Mesenchymal stem cell (in vitro differentiated cells and primary cell): ENCODE results near the gene ARID4B.

Experiments used
- DNase-seq: peaks from one replicate; pipeline ENCODE4 v3.0.0-alpha.2; 2013
- H2AFZ ChIP-seq: one replicate; pipeline ENCODE4 v1.6.1; 2013; ENCODE audit warnings: low read depth, mild to moderate bottlenecking, control low read depth, inconsistent platforms, low read length, moderate library complexity
- H2AK5ac ChIP-seq: 2 replicates; pipeline ENCODE4 v1.6.1; 2013; ENCODE audit warnings: low read length, moderate library complexity, mild to moderate bottlenecking, inconsistent platforms; ENCODE audit not compliant: severe bottlenecking
- H2BK120ac ChIP-seq: one replicate; pipeline ENCODE4 v1.6.1; 2013; ENCODE audit warnings: low read depth, mild to moderate bottlenecking, inconsistent platforms, low read length, moderate library complexity
- H2BK12ac ChIP-seq, 2 experiments: one replicate each; pipeline ENCODE4 v1.6.1; 2013; ENCODE audit warnings: inconsistent platforms in 2 of 2, low read length in 2 of 2, mild to moderate bottlenecking in 2 of 2, moderate library complexity in 2 of 2, control low read depth in 1 of 2
- H2BK15ac ChIP-seq: one replicate; pipeline ENCODE4 v1.6.1; 2013; ENCODE audit warnings: mild to moderate bottlenecking, low read depth, inconsistent platforms; ENCODE audit not compliant: poor library complexity, severe bottlenecking
- H2BK5ac ChIP-seq: 2 replicates; pipeline ENCODE4 v1.6.1; 2013; ENCODE audit warnings: low read depth, mild to moderate bottlenecking, low read length, control low read depth, inconsistent platforms; ENCODE audit not compliant: poor library complexity, severe bottlenecking
- H3K14ac ChIP-seq, 2 experiments: one replicate each; pipeline ENCODE4 v1.6.1; 2013; ENCODE audit warnings: inconsistent platforms in 2 of 2, low read length in 2 of 2, control low read depth in 1 of 2, mild to moderate bottlenecking in 1 of 2, moderate library complexity in 1 of 2
- H3K18ac ChIP-seq, 2 experiments: one replicate each; pipeline ENCODE4 v1.6.1; 2013; ENCODE audit warnings: inconsistent platforms in 2 of 2, low read length in 2 of 2, control low read depth in 1 of 2, low read depth in 1 of 2, mild to moderate bottlenecking in 1 of 2
- H3K23ac ChIP-seq, 2 experiments: one replicate each; pipeline ENCODE4 v1.6.1; 2013; ENCODE audit warnings: inconsistent platforms in 2 of 2, low read length in 2 of 2, mild to moderate bottlenecking in 2 of 2, moderate library complexity in 2 of 2, control low read depth in 1 of 2
- H3K27ac ChIP-seq: 2 replicates; pipeline ENCODE4 v1.5.1; 2013; ENCODE audit warnings: mild to moderate bottlenecking, moderate library complexity, low read length, control low read depth, inconsistent platforms; ENCODE audit not compliant: poor library complexity, severe bottlenecking
- H3K27me3 ChIP-seq, 2 experiments: 2 replicates each; pipeline versions ENCODE4 v1.6.1 to v1.7.0; 2013; ENCODE audit warnings: low read length in 2 of 2, mild to moderate bottlenecking in 2 of 2, moderate library complexity in 2 of 2, control low read depth in 1 of 2, inconsistent platforms in 1 of 2; ENCODE audit not compliant: control insufficient read depth in 1 of 2, insufficient read depth in 1 of 2
- H3K36me3 ChIP-seq, 2 experiments: 2 replicates each; pipeline versions ENCODE4 v1.6.1 to v1.7.0; 2013; ENCODE audit warnings: low read length in 2 of 2, control low read depth in 1 of 2, inconsistent platforms in 1 of 2, low read depth in 1 of 2, mild to moderate bottlenecking in 1 of 2; ENCODE audit not compliant: insufficient read depth in 2 of 2, control insufficient read depth in 1 of 2
- H3K4ac ChIP-seq, 2 experiments: one replicate each; pipeline ENCODE4 v1.6.1; 2013; ENCODE audit warnings: inconsistent platforms in 2 of 2, low read length in 2 of 2, mild to moderate bottlenecking in 2 of 2, moderate library complexity in 2 of 2, control low read depth in 1 of 2, low read depth in 1 of 2
- H3K4me1 ChIP-seq: 2 replicates; pipeline ENCODE4 v1.6.1; 2013; ENCODE audit warnings: low read depth, low read length, control low read depth; ENCODE audit not compliant: control insufficient read depth, insufficient read depth
- H3K4me2 ChIP-seq: 2 replicates; pipeline ENCODE4 v1.6.1; 2013; ENCODE audit warnings: low read length, mild to moderate bottlenecking, inconsistent platforms; ENCODE audit not compliant: poor library complexity, severe bottlenecking
- H3K4me3 ChIP-seq, 2 experiments: 2 replicates each; pipeline versions ENCODE4 v1.5.1 to v1.7.0; 2013; ENCODE audit warnings: low read length in 2 of 2, mild to moderate bottlenecking in 2 of 2, control low read depth in 1 of 2, low read depth in 1 of 2; ENCODE audit not compliant: insufficient read depth in 1 of 2
- H3K79me1 ChIP-seq: replicated peaks from 2 replicates; pipeline ENCODE4 v1.6.1; 2013; ENCODE audit warnings: mild to moderate bottlenecking, control low read depth, low read length, inconsistent platforms; ENCODE audit not compliant: poor library complexity, severe bottlenecking
- H3K9ac ChIP-seq: 2 replicates; pipeline ENCODE4 v1.7.0; 2013; ENCODE audit warnings: mild to moderate bottlenecking, low read length, moderate library complexity
- H3K9me3 ChIP-seq: 2 replicates; pipeline ENCODE4 v1.7.0; 2013; ENCODE audit warnings: mild to moderate bottlenecking, low read length; ENCODE audit not compliant: control insufficient read depth
- H4K8ac ChIP-seq: one replicate; pipeline ENCODE4 v1.6.1; 2013; ENCODE audit warnings: inconsistent platforms, mild to moderate bottlenecking, low read length, moderate library complexity
- H4K91ac ChIP-seq: one replicate; pipeline ENCODE4 v1.6.1; 2013; ENCODE audit warnings: mild to moderate bottlenecking, low read length, inconsistent platforms
- WGBS: methylation state at CpG from one replicate; pipeline ENCODE4 v1.1.7; 2013; ENCODE audit warnings: mixed read lengths; 5-methylcytosine and 5-hydroxymethylcytosine counted together

Gene ARID4B

GRCh38 chr1:235133086-235133485, 194.9 kb downstream of the ARID4B start:
- WGBS = 95% methylated on average over 3 of the region's 3 CpGs
- no peak overlapping the region for H3K23ac ChIP-seq
- H3K4me1 ChIP-seq = no peaks in the 10 kb centered on the region
- H3K4me2 ChIP-seq = no peak overlapping the region
- no peak overlapping the region for H3K27ac ChIP-seq
- peaks cover 35 to 64% of the 10 kb centered on the region in 2 experiments for H3K36me3 ChIP-seq
- H2BK120ac ChIP-seq = no peak overlapping the region
- H3K18ac ChIP-seq = no peak overlapping the region
- H4K8ac ChIP-seq = no peak overlapping the region
- H3K4ac ChIP-seq = no peak overlapping the region
- H3K9me3 ChIP-seq = no peaks in the 10 kb centered on the region
- DNase-seq = no peak
- H2AFZ ChIP-seq = no peak overlapping the region
- H2BK12ac ChIP-seq = no peak overlapping the region
- no peak overlapping the region for H2BK15ac ChIP-seq
- H3K4me3 ChIP-seq = no peak overlapping the region
- no peak overlapping the region for H2BK5ac ChIP-seq
- peaks cover 10% of the 10 kb centered on the region for H3K79me1 ChIP-seq
- H2AK5ac ChIP-seq = no peak overlapping the region
- no peak overlapping the region for H4K91ac ChIP-seq
- H3K14ac ChIP-seq = no peak overlapping the region
- no peak overlapping the region for H3K9ac ChIP-seq
- H3K27me3 ChIP-seq = no peaks in the 10 kb centered on the region

GRCh38 chr1:235131961-235132360, 196.0 kb downstream of the ARID4B start:
- no peak overlapping the region for H2BK12ac ChIP-seq

GRCh38 chr1:235130766-235131270, 197.2 kb downstream of the ARID4B start:
- no peak overlapping the region for H2BK12ac ChIP-seq
- H3K4me2 ChIP-seq = no peak overlapping the region
- no peak overlapping the region for H3K27ac ChIP-seq
- no peak overlapping the region for H4K8ac ChIP-seq
- no peaks in the 10 kb centered on the region for H3K27me3 ChIP-seq
- no peak overlapping the region for H3K23ac ChIP-seq
- peaks cover 28 to 47% of the 10 kb centered on the region in 2 experiments for H3K36me3 ChIP-seq
- DNase-seq = no peak
- H3K4me3 ChIP-seq = no peak overlapping the region
- 97% methylated on average over 7 of the region's 7 CpGs for WGBS
- no peak overlapping the region for H2AFZ ChIP-seq
- H3K9me3 ChIP-seq = no peaks in the 10 kb centered on the region
- H3K4ac ChIP-seq = no peak overlapping the region
- H4K91ac ChIP-seq = no peak overlapping the region
- no peak overlapping the region for H2BK120ac ChIP-seq
- peaks cover 3% of the 10 kb centered on the region for H3K4me1 ChIP-seq
- H3K14ac ChIP-seq = no peak overlapping the region
- no peak overlapping the region for H2BK5ac ChIP-seq
- no peak overlapping the region for H2BK15ac ChIP-seq
- no peak overlapping the region for H3K18ac ChIP-seq
- no peak overlapping the region for H2AK5ac ChIP-seq
- peaks cover 3% of the 10 kb centered on the region for H3K79me1 ChIP-seq
- H3K9ac ChIP-seq = no peak overlapping the region

More at GRCh38 chr1:235131961-235132360, 196.0 kb downstream of the ARID4B start:
- no peak for DNase-seq
- Histone ChIP-seq H2AK5ac (no peak overlapping the region), H2BK15ac (no peak overlapping the region), H2BK120ac (no peak overlapping the region), H3K36me3 (peaks cover 29 to 53% of the 10 kb centered on the region in 2 experiments), H3K9me3 (no peaks in the 10 kb centered on the region), H3K9ac (no peak overlapping the region), H3K14ac (no peak overlapping the region), H4K91ac (no peak overlapping the region), H3K27ac (no peak overlapping the region), H3K4me1 (no peaks in the 10 kb centered on the region), H2BK5ac (no peak overlapping the region), H3K4me3 (no peak overlapping the region), H3K23ac (no peak overlapping the region), H2AFZ (no peak overlapping the region), H3K4me2 (no peak overlapping the region), H3K27me3 (no peaks in the 10 kb centered on the region), H3K4ac (no peak overlapping the region), H3K79me1 (peaks cover 7% of the 10 kb centered on the region), H4K8ac (no peak overlapping the region), H3K18ac (no peak overlapping the region)
- 91% methylated on average over 5 of the region's 6 CpGs for WGBS

- no peak overlapping the region for H2BK15ac ChIP-seq
- H2AFZ ChIP-seq = no peak overlapping the region
- no peak overlapping the region for H2BK12ac ChIP-seq
- no peaks in the 10 kb centered on the region for H3K9me3 ChIP-seq
- no peak overlapping the region for H3K4ac ChIP-seq
- H2BK120ac ChIP-seq = no peak overlapping the region
- no peak overlapping the region for H4K8ac ChIP-seq
- DNase-seq = no peak
- H3K27me3 ChIP-seq = no peaks in the 10 kb centered on the region
- H3K36me3 ChIP-seq = peaks cover 29 to 40% of the 10 kb centered on the region in 2 experiments
- H3K4me1 ChIP-seq = peaks cover 3% of the 10 kb centered on the region
- H3K27ac ChIP-seq = no peak overlapping the region
- H3K4me2 ChIP-seq = no peak overlapping the region
- no peak overlapping the region for H2BK5ac ChIP-seq
- WGBS = 97% methylated on average over 3 of the region's 4 CpGs
- no peak overlapping the region for H3K23ac ChIP-seq
- H2AK5ac ChIP-seq = peak overlapping the region; percentile 67
- H3K14ac ChIP-seq = no peak overlapping the region
- H3K18ac ChIP-seq = no peak overlapping the region
- peaks cover 3% of the 10 kb centered on the region for H3K79me1 ChIP-seq
- H3K9ac ChIP-seq = no peak overlapping the region
- no peak overlapping the region for H4K91ac ChIP-seq
- no peak overlapping the region for H3K4me3 ChIP-seq
Measured at GRCh38 chr1:235129774-235130570, 198.0 kb downstream of the ARID4B start.
